ENCODE measurements around the gene ZDHHC8.

GRCh38 chr22:20133930-20134549 lies 2.4 kb downstream of the ZDHHC8 start:
- TF ChIP-seq CTCF (IDR thresholded peaks at IDR 0.05; ENCODE audit: low read depth, low read length) (no peak), POLR2A (IDR thresholded peaks at IDR 0.05; ENCODE audit: extremely low read depth, insufficient read length) (no peak)
